Right lobe of liver (tissue), 4 donors: ENCODE measurements around the gene CTBS.

ENCODE experiments used
- POLR2A ChIP-seq: fragments of 450-650 bp; IDR thresholded peaks from one replicate; pipeline ENCODE4 v1.6.1; 2017; ENCODE audit warnings: antibody characterized with exemption, mild to moderate bottlenecking
- TF ChIP-seq, protein P1 (sequence below), 4 donors: fragments of 200-600 bp in 3 of 4; fragments of 450-650 bp in 1 of 4; IDR thresholded peaks; one replicate each; pipeline versions ENCODE4 v1.5.1 to v1.8.0; 2016 to 2022; ENCODE audit warnings: antibody characterized with exemption in 4 of 4, mild to moderate bottlenecking in 2 of 4
- donor health status: DM: no; HTN: no; CAD: no.
- donor health status: DM: no; HTN: no; CAD: no.
- donor health status: DM: no; HTN: yes; CAD: no.

- no peak for TF ChIP-seq POLR2A
- TF ChIP-seq, protein P1, sequence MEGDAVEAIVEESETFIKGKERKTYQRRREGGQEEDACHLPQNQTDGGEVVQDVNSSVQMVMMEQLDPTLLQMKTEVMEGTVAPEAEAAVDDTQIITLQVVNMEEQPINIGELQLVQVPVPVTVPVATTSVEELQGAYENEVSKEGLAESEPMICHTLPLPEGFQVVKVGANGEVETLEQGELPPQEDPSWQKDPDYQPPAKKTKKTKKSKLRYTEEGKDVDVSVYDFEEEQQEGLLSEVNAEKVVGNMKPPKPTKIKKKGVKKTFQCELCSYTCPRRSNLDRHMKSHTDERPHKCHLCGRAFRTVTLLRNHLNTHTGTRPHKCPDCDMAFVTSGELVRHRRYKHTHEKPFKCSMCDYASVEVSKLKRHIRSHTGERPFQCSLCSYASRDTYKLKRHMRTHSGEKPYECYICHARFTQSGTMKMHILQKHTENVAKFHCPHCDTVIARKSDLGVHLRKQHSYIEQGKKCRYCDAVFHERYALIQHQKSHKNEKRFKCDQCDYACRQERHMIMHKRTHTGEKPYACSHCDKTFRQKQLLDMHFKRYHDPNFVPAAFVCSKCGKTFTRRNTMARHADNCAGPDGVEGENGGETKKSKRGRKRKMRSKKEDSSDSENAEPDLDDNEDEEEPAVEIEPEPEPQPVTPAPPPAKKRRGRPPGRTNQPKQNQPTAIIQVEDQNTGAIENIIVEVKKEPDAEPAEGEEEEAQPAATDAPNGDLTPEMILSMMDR (IDR thresholded peaks at IDR 0.05): no peak
These were observed 38.8 kb upstream of the CTBS start for GRCh38 chr1:84613026-84613425.
